GM12875 (cell line): ENCODE data around the gene LONRF2.
"Not testable (repeated sequence)": the region's sequence is repeated elsewhere in the genome, so short reads cannot be mapped to it uniquely, and the experiment has no call there.

Experiments used
- H3K4me3 ChIP-seq: one replicate; pipeline ENCODE4 v1.5.1; 2011; ENCODE audit warnings: low read depth, low read length, control low read depth
- TF ChIP-seq, protein P1 (sequence below): IDR thresholded peaks from 2 replicates; pipeline ENCODE4 v1.5.1; 2011; ENCODE audit warnings: low read depth, mild to moderate bottlenecking, control low read depth, inconsistent platforms, low read length, moderate library complexity, borderline replicate concordance; ENCODE audit not compliant: insufficient read depth

The LONRF2 gene

DNA sequence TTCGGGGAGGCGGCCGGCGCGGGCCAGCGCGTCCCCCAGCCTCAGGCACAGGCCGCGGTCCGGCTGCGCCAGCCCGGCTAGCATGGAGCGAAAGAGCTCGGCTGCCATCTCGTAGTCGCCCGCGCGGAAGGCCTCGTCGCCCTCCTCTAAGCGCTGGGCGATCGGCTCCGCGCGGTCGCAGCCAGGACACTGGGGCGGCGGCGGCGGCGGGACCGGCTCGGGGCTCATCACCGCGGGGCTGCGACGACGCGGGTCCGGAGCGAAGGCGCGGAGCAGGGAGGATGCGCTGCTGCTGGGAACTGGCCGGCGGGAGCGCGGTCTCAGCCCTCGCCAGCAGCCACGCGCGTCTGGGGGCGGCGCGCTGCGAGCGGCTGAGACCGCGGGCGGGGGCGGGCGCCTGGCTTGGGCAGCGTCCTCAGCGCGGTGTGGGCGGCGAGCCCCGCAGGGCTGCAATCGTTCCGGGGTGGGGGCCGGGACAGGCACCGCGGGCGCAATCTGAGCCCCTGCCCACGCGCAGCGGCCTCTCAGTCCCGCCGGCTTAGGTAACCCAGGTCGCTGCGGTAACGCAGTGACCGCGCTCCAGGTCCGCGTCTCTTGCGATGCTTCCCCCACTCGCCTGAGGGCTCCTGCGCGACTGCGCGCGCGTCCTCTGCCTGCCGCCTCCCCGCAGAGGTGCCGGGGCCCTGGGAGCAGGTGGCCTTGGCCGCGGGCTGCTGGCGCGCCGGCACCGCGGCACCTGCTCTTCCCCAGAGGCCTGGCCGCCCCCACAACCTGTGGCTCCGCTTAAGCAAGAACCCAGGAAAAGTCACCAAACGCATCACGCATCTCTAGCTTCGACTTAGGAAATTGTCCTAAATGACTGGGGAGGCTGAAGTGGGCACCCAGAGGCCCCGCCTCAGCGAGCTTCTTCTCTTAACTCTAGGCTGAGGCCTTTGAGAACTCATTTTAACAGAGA lies at the start of gene LONRF2:
Gene LONRF2 (minus strand): TSS at position 636 of the 955 bp plus-strand sequence. CDS start 408 bp downstream, at position 228.
- TF ChIP-seq, protein P1, sequence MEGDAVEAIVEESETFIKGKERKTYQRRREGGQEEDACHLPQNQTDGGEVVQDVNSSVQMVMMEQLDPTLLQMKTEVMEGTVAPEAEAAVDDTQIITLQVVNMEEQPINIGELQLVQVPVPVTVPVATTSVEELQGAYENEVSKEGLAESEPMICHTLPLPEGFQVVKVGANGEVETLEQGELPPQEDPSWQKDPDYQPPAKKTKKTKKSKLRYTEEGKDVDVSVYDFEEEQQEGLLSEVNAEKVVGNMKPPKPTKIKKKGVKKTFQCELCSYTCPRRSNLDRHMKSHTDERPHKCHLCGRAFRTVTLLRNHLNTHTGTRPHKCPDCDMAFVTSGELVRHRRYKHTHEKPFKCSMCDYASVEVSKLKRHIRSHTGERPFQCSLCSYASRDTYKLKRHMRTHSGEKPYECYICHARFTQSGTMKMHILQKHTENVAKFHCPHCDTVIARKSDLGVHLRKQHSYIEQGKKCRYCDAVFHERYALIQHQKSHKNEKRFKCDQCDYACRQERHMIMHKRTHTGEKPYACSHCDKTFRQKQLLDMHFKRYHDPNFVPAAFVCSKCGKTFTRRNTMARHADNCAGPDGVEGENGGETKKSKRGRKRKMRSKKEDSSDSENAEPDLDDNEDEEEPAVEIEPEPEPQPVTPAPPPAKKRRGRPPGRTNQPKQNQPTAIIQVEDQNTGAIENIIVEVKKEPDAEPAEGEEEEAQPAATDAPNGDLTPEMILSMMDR, result no peak
- peak within 1 kb of the TSS; percentile 8 for H3K4me3 ChIP-seq

DNA sequence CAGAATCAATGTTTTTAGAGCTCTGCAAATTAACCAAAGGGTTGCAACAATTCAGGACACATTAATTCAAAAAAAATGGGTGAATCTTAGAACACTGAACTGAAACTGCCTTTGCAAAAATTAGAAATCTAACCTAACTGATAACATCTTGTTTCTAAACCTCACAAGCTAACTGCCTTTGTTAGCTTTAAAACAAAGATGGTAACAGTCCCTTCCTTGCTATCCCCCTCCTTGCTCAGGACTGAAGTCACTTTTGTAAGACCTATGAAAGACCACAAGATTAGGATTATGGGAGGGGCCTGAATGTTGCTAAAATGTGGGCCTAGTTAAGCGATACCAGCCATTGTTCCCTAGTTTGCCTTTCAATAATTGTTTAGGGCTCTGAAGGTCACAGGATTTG lies 44.9 kb upstream of the LONRF2 start:
- TF ChIP-seq, protein P1, result no peak

DNA sequence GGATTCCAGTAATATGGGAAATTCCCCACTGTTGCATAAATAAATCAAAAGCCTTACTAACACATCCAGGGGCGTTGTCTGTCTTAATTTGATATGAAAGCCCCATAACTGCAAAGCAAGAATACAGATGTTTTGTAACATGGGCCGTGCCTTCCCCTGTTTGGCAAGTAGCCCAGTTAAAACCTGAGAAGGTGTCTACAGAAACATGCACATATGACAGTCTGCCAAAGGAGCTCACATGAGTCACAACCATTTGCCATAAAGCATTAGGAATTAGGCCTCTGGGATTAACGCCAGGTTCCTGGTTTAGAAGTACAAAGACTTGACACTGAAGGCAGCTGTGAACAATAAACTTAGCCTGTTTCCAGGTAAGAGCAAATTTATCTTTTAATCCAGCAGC lies 43.1 kb upstream of the LONRF2 start:
- H3K4me3 ChIP-seq, result no peak overlapping the region
- TF ChIP-seq, protein P1, result no peak

More for the DNA sequence above, 44.9 kb upstream of the LONRF2 start:
- no peak overlapping the region for H3K4me3 ChIP-seq

DNA sequence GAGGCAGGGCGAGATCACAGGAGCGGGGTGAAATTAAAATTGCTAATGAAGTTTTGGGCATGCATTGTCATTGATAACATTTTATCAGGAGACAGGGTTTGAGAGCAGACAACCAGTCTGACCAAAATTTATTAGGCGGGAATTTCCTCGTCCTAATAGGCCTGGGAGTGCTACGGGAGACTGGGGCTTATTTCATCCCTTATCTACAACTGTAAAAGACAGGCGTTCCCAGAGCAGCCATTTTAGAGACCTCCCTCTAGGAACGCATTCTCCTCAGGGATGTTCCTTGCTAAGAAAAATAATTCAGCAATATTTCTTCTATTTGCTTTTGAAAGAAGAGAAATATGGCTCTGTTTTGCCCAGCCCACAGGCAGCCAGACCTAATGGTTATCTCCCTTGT lies 40.0 kb upstream of the LONRF2 start:
- H3K4me3 ChIP-seq, result not testable (repeated sequence)

DNA sequence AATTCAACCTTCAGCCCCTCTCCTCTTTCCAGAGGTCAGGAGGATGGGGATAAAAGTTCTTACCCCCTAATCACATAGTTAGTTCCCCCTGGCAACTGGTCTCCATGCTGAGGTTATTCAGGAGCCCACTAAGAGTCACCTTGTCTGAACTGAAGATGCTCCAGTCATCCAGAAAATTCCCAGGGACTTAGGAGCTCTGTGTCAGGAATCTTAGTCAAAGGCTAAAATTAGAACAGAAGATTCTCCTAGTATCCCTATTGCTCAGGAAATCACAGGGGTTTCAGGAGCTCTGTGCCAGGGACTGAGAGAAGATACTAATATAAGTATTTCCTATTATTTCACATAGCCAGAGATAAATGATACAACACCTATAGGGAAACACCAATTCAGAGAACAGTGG lies 37.3 kb upstream of the LONRF2 start:
- TF ChIP-seq, protein P1, result no peak
- no peak overlapping the region for H3K4me3 ChIP-seq

DNA sequence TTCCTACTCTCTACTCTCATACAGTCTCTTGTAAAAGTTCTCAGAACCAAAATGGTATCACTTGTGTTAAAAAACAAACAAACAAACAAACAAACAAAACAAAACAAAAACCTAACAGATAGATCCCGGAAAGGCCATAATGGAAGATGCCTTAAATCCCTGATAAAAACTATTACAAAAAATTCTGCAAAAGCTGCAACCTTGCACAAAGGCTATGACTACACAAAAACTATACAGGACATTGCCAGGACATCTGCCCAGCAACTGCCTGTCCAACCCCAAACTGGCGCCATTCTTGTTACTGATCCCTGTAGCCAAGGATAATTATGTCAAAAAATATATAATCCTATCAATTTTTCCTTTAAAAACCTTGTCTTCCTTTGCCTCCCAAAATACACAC lies 36.3 kb upstream of the LONRF2 start:
- TF ChIP-seq, protein P1, result no peak

DNA sequence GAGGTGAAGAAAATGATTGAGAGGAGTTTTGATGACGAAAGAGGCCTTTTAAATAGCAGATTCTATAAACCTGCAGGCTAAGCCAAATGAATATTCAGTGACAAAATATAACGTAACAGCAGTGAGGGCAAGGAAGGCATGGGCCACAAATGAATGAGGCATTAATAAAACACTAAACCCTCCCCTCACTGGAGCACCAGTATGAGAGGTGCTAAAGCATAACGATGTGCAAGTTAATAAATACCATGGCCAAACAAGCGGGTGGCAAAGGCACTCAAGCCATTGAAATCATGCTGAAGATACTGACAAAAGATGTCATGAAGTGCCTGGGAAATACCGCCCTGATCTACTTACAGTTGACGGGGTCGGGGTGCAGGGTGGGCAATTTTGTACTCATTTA lies 30.2 kb upstream of the LONRF2 start:
- TF ChIP-seq, protein P1, result no peak
- no peak overlapping the region for H3K4me3 ChIP-seq

More for the DNA sequence above, 36.3 kb upstream of the LONRF2 start:
- H3K4me3 ChIP-seq, result no peak overlapping the region
